Measurements from ENCODE around the gene DEFB123.

The DEFB123 gene

GRCh38 chr20:31474758-31475427, 34.5 kb downstream of the DEFB123 start, which contains the start of the genes DEFB124 and REM1:
TSS of gene DEFB124 (minus strand) at chr20:31475127. CDS start at chr20:31473013, 2,114 bp downstream.
TSS of gene REM1 (plus strand) at chr20:31475288. CDS start at chr20:31476446, 1,158 bp downstream.
- no peak for DNase-seq

- DNase-seq = no peak
Observed at GRCh38 chr20:31475472-31476293, 35.3 kb downstream of the DEFB123 start.

- no peak for DNase-seq
Observed at GRCh38 chr20:31476294-31476585, 35.8 kb downstream of the DEFB123 start.

- DNase-seq = no peak
Observed at GRCh38 chr20:31476643-31477215, 36.3 kb downstream of the DEFB123 start.

- DNase-seq = no peak
Observed at GRCh38 chr20:31484001-31484400, 43.6 kb downstream of the DEFB123 start.

- DNase-seq = no peak
Observed at GRCh38 chr20:31485450-31486339, 45.3 kb downstream of the DEFB123 start.

- no peak for DNase-seq
Observed at GRCh38 chr20:31488115-31488514, 47.7 kb downstream of the DEFB123 start.

GRCh38 chr20:31489152-31489551, 48.7 kb downstream of the DEFB123 start:
- no peak for DNase-seq

GRCh38 chr20:31490752-31491151, 50.3 kb downstream of the DEFB123 start:
- no peak for DNase-seq

- DNase-seq = no peak
Observed at GRCh38 chr20:31494131-31494530, 53.7 kb downstream of the DEFB123 start.

- DNase-seq = no peak
Observed at GRCh38 chr20:31496761-31497295, 56.4 kb downstream of the DEFB123 start.

- no peak for DNase-seq
Observed at GRCh38 chr20:31497838-31498540, 57.6 kb downstream of the DEFB123 start.

Data from T1000 (cell line).